ENCODE results near the gene TPX2.

The TPX2 gene

GRCh38 chr20:31760519-31761240 is 21.6 kb downstream of the TPX2 start:
- DNase-seq (ENCODE audit: low read depth), result peak; percentile 28

- DNase-seq (ENCODE audit: low read depth), result no peak
Observed at GRCh38 chr20:31764641-31765305, 25.7 kb downstream of the TPX2 start.

DNA sequence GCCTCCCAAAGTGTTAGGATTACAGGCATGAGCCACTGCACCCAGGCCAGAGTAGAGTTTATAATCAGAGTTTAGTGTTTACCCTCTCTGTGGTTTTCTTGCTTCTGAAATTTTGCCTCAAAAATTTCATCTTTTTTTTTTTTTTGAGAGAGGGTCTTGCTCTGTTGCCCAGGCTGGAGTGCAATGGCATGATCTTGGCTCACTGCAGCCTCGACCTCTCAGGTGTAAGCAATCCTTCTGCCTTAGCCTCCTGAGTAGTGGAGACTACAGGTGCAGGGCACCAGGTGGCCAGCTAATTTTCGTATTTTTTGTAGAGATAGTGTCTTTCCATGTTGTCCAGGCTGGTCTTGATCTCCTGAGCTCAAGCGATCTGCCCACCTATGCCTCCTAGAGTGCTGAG is 28.7 kb downstream of the TPX2 start:
- DNase-seq (ENCODE audit: low read depth), result no peak

DNA sequence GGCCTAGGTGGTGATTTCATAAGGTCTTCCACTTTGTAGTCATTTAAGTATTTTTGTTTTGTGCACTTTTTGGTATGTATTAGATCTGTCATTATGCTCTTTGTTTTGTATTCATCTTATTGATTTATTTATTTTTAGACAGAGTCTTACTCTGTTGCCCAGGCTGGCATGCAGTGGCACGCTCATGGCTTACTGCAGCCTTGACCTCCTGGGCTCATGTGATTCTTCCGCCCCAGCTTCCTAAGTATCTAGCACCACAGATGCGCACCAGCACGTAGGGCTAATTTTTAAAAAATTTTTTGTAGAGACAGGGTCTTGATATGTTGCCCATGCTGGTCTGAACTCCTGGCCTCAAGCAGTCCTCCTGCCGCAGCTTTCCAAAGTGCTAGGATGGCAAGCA is 30.6 kb downstream of the TPX2 start:
- DNase-seq (ENCODE audit: low read depth), result no peak

GRCh38 chr20:31770243-31770642 is 31.2 kb downstream of the TPX2 start:
- DNase-seq (ENCODE audit: low read depth), result no peak

DNA sequence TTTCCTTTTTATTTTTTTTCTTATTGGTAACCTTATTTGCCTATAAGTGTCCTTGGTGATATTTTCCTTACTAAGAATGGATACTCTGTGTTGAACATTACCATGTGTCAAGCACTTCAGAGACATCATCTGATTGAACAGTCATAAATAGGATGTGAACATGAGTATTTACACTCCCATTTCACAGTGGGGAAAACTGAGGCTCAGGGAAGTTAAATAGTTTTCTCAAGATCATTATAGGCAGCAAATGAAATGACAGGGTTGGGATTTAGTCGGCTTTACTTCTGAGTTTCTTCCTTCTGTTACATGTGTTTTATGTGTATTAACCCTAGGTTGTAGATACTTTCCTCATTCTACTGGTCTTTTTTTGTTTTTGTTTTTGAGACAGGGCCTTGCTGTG is 35.3 kb downstream of the TPX2 start:
- no peak for DNase-seq (ENCODE audit: low read depth)

DNA sequence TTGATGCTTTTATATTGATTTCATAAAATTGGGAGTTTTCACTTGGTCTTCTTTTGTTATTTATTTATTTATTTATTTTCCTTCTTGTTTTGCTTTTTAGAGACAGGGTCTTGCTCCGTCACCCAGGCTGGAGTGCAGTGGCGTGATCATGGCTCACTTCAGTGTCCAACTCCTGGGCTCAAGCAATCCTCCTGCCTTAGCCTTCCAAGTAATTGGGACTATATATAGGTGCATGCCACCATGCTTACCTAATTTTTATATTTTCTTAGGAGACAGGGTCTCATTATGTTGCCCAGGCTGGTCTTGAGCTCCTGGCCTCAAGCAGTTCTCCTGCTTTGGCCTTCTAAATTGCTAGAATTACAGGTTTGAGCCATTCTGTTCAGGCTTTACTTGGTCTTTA is 41.7 kb downstream of the TPX2 start:
- DNase-seq (ENCODE audit: low read depth), result no peak

DNA sequence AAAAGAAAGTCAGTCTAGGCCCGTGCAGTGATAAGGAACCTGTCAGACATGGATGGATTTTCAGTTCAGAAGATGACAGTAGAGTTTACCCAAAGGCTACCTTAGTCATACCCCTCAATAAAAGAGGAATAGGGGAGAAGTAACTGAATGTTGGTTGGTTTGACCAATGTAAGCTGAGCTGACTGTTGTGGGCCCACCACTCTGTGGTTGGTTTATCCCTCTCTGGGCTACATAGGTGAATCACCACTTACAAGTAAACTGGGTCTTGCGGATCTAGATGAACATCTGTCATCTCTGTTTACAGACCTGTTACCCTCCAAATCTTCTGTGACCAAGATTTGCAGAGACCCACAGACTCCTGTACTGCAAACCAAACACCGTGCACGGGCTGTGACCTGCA is 42.9 kb downstream of the TPX2 start:
- DNase-seq (ENCODE audit: low read depth), result no peak

DNA sequence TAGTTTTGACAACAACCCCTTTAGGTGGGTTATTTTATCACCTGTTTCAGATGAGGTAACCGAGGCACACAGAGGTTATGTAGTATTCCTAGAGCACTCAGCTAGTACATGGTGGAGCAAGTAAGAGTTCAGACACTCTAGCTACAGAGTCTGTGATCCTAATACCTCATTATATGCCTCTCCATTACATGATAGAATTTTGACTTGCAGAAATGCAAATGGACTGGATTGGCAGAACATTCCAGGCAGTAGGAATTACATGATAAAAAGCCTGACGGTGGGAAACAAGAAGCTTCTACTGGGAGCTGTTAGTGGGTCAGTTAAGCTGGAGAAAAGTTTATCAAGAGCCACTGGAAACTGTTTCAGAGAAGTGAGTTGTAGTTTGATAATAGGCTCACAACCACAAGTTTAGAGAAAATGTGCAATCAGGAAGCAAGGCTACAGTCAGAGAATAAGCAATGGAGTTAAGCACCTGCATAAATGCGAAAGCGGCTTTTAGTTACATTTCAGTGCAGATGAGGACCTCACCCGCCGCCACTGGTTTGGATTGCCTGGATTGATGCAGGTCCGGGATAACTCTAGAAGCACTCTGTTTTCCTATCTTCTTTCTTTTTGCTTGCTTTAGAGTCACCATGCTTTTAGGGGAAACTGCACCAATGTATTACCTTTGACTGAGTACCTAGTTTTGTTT is 45.4 kb downstream of the TPX2 start:
- no peak for DNase-seq (ENCODE audit: low read depth)

DNA sequence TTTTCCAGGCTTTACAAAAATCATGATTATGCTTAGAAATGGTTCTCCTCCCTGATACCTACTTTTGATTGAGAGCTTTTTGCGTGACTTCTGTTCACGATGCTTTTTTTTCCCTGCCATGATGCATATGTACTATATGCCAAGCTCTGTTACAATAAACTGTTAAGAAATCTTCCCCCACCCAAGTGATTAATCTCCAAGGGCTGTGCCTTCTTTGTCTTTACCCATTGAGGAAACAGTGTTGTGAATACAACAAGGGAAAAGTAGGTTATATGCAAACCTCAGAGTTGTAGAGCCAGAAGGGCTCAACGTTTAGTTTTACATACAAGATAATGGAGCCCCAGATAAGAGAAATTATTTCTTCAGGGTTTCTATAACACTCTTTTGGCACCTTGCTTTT is 46.0 kb downstream of the TPX2 start:
- no peak for DNase-seq (ENCODE audit: low read depth)

DNA sequence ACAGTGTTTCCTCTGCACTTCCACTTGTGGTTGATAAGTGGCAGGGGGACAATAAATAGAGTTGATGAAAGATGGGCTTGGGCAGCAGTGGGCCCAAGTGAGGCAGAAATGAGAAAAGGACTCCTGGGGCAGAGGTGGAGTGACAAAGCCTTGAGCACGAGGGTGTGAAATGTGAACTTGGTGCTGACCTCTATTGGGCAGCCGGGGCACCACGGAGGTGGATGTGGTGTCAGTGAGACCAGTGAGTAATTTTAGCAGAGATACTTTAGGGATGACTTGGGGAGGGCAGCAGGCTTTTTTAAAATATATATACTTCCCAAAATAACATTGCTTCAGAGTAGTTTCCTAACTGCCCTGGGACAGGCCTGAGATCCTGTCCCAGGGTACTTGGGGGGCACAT is 49.5 kb downstream of the TPX2 start:
- DNase-seq (ENCODE audit: low read depth), result peak; percentile 44

DNA sequence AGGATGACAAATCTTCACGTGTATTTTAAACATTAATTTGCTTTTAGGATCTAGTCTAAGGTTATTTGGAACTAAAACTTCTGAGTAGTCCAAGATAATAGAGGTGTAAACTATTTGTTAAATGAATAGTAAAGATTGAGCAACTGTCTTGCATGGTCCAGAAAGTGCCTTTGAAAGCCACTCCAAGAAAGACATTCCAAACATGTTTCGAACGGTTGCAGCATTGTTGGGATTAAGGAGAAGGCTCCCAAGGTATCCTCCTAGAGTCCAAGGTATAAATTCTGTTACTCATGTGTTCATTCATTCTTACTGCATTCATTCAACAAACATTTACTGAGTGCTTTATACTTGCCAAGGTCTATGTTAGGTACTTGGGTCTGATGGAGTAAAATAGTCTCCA is 51.3 kb downstream of the TPX2 start:
- no peak for DNase-seq (ENCODE audit: low read depth)

DNA sequence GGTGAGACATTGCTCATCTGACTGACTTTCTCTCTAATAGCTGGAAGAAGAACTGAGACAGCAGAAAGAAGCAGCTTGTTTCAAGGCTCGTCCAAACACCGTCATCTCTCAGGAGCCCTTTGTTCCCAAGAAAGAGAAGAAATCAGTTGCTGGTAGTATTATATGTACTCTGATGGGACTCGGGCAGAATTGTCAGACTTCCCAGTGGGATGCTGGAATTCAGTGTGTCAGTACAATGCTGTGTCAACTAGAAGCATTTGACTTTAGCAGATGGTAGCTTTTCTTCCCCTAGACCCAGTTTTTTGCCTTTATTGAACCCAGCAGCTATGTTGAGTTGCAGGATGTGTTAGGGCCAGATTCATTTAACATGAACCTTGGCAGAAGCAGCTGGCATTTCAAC is 58.3 kb downstream of the TPX2 start:
- DNase-seq (ENCODE audit: low read depth), result no peak

DNA sequence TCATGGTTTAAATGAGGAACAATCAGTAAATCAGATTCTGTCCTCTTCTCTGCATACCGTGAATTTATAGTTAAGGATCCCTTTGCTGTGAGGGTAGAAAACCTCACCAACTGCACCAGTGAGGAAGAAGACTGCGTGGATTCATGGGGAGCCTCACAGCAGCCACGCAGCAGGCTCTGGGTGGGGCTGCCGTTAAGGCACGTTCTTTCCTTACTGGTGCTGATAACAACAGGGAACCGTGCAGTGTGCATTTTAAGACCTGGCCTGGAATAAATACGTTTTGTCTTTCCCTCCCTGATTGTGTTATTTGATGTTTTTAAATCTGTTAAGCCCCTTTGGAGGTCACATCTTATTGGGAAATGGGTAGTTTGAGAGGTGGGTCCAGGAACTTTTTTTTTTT is 62.4 kb downstream of the TPX2 start:
- no peak for DNase-seq (ENCODE audit: low read depth)

GRCh38 chr20:31803552-31804291 is 64.6 kb downstream of the TPX2 start:
- no peak for DNase-seq (ENCODE audit: low read depth)

DNA sequence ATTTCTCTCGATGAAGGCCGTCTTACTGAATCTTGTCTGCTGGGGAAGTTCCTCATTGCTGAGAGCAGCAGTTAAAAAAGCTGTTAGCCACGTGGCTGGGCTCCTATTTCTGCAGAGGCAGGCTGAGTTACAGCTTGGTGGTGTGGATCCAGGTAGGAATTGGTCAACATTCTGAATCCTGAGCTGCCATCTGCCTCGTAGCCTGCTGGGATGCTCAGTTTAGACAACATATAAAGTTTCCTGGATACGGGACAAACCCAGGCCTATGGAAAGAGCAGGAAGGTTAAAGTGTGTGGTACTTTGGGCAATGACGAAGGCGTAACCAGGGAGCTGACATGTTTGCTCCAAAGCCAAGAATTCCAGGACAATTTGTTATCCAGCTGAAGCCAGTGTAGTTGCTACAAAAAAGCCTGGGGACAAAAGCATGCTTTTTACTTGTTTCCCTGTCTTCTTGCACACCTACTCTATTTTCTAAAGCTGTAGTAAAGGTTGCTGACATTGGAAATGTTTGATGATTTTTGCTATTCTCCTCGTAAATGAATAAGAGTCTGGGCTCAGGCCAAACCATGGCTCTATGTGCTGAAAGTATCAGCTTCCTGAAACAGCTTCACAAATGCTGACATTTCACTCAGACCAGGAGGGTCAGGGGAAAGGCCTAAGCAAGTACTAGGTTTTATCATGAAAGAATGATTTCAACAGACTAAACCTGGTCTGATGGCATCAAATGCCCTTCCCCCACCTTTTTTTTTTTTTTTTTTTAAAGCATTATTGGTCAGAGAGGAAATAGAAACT is 67.7 kb downstream of the TPX2 start:
- DNase-seq (ENCODE audit: low read depth), result no peak

GRCh38 chr20:31808481-31808880 is 69.4 kb downstream of the TPX2 start:
- DNase-seq (ENCODE audit: low read depth), result no peak

- no peak for DNase-seq (ENCODE audit: low read depth)
Observed at GRCh38 chr20:31809661-31810060, 70.6 kb downstream of the TPX2 start.

- no peak for DNase-seq (ENCODE audit: low read depth)
Observed at GRCh38 chr20:31811198-31811597, 72.1 kb downstream of the TPX2 start.

DNA sequence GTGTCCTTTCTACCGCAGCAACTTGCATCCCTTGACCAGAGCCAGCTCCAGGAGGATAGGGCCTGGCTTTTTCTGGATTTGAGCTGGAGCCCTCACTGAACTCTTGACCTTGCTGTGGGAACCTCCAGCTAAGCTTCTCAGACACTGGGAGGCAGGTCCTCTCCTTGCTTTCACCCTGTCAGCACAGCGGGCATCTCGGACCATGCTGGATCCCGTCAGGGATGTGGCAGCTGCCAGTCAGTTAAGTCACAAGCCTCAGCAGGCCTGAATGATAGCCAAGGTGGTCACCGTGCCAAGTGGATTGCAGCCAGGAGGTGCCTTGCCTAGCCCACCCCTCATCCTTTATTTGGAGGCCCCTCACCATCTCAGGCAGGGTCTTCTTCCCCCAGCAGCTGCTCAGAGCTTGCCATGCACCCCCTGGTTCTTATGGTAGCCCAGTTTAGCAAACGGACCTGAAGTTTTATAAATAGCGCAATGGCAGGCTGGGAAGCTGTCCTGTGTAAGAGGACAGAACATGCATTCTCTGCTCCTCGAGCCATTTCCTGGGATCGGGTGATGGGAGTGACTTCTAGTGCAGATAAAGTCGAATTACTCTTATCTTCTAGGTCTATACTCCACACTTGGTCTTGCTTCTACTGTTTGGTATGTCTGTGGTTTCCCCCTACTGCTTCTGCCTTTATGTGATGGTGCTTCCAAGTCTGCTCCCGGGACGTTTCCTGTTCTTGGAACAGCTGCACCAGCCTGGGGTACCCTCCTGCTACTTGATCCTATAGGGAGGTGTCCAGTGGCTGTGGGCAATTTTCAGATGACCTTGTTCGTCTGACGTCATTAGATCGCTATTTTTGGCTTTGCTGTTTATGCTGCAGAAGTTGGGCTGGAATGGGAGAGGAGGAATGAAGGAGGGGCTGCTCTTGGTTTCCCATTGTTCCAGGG is 73.0 kb downstream of the TPX2 start:
- no peak for DNase-seq (ENCODE audit: low read depth)

- DNase-seq (ENCODE audit: low read depth), result no peak
Observed at GRCh38 chr20:31813611-31814010, 74.5 kb downstream of the TPX2 start.
